Spleen (tissue), 7 donors: ENCODE data around the gene CD302.

Experiments used
- POLR2A ChIP-seq, 3 donors: fragments of 450-650 bp; IDR thresholded peaks; one replicate each; pipeline ENCODE4 v1.5.1; 2017; ENCODE audit warnings: antibody characterized with exemption in 3 of 3, mild to moderate bottlenecking in 1 of 3
- TF ChIP-seq, protein P1 (sequence below), 11 experiments: fragments of 200-600 bp in 7 of 11; fragments of 450-650 bp in 4 of 11; sonication (generic) in 4 of 11; IDR thresholded peaks in 8 of 11; conservative IDR thresholded peaks in 3 of 11; 1 replicate in 7 of 11; 2 replicates in 4 of 11; pipeline versions ENCODE4 v1.4.0 to v1.8.0; 2016 to 2021; ENCODE audit warnings: antibody characterized with exemption in 11 of 11, inconsistent platforms in 4 of 11, mild to moderate bottlenecking in 1 of 11
- donor health status: DM: no; HTN: no; CAD: no; lungs with moderate emphysema.
- donor health status: DM: no; HTN: no; CAD: no.
- donor health status: DM: no; HTN: no; CAD: no.

DNA sequence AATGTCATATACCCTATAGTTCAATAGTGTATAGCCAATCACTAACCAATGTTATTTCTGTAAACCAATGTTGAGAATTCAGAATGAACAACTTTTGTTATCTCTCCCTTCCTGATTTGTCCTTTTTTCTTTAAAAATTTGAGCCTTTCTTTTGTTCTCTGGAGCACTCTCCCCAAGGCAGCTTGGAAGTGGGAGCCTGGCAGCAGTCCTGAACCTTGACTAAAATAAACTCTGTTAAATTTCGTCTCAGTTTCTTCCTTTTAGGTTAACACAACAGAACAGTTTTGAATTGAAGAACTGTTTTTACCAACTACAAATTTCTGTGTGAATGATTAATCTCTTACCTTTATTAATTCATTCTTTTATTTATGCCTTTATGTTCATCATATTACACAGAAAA is 35.9 kb downstream of the CD302 start:
- TF ChIP-seq, protein P1, sequence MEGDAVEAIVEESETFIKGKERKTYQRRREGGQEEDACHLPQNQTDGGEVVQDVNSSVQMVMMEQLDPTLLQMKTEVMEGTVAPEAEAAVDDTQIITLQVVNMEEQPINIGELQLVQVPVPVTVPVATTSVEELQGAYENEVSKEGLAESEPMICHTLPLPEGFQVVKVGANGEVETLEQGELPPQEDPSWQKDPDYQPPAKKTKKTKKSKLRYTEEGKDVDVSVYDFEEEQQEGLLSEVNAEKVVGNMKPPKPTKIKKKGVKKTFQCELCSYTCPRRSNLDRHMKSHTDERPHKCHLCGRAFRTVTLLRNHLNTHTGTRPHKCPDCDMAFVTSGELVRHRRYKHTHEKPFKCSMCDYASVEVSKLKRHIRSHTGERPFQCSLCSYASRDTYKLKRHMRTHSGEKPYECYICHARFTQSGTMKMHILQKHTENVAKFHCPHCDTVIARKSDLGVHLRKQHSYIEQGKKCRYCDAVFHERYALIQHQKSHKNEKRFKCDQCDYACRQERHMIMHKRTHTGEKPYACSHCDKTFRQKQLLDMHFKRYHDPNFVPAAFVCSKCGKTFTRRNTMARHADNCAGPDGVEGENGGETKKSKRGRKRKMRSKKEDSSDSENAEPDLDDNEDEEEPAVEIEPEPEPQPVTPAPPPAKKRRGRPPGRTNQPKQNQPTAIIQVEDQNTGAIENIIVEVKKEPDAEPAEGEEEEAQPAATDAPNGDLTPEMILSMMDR (IDR thresholded peaks at IDR 0.05 in 8 of 11, conservative IDR thresholded peaks at IDR 0.05 in 3 of 11), result no peak
- no peak for TF ChIP-seq POLR2A (IDR thresholded peaks at IDR 0.05)
